Skeletal muscle satellite cell (primary cell): Measurements from ENCODE around the gene BMERB1.
"Not testable (repeated sequence)": the region's sequence is repeated elsewhere in the genome, so short reads cannot be mapped to it uniquely, and the experiment has no call there.

Source experiments
- H3K27me3 ChIP-seq: 2 replicates; pipeline ENCODE4 v1.7.0; 2013; ENCODE audit warnings: low read length; ENCODE audit not compliant: control insufficient read depth, insufficient read depth
- H3K36me3 ChIP-seq: 2 replicates; pipeline ENCODE4 v1.7.0; 2013; ENCODE audit warnings: mild to moderate bottlenecking, control low read depth, low read length; ENCODE audit not compliant: insufficient read depth
- H3K4me1 ChIP-seq: 2 replicates; pipeline ENCODE4 v1.7.0; 2013; ENCODE audit warnings: low read length; ENCODE audit not compliant: control insufficient read depth, insufficient read depth
- H3K4me2 ChIP-seq: 2 replicates; pipeline ENCODE4 v1.7.0; 2013; ENCODE audit warnings: mild to moderate bottlenecking, low read length
- H3K4me3 ChIP-seq: 2 replicates; pipeline ENCODE4 v1.7.0; 2013; ENCODE audit warnings: low read length
- H3K9ac ChIP-seq: 2 replicates; pipeline ENCODE4 v1.7.0; 2013; ENCODE audit warnings: mild to moderate bottlenecking, low read depth, low read length, moderate library complexity
- H3K9me3 ChIP-seq: replicated peaks from 2 replicates; pipeline ENCODE4 v1.7.0; 2013; ENCODE audit warnings: mild to moderate bottlenecking, control low read depth, low read length

Gene BMERB1

DNA sequence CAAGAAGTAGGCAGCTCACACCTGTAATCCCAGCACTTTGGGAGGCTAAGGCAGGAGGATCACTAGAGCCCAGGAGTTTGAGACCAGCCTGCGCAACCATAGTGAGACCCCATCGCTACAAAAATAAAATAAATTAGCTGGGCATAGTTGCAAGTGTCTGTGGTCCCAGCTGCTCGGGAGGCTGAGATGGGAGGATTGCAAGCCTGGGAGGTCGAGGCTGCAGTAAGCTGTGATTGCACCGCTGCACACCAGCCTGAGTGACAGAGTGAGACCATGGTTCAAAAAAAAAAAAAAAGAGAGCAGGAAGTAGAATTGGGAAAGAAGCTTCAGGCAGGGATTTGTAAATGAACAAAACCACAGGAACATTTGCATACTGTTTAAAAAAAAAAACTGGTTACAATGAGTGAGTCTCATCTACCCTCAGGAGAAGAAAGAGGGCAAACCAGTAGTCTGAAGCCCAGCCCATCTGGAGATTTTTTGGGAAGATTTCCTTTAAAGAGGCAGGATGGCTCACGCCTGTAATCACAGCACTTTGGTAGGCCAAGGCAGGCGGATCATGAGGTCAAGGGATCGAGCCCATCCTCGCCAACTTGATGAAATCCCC is 30.9 kb upstream of the BMERB1 start:
- Histone ChIP-seq H3K27me3 (peaks cover 3% of the 10 kb centered on the region), H3K9ac (no peak overlapping the region), H3K4me3 (no peak overlapping the region), H3K36me3 (no peaks in the 10 kb centered on the region), H3K4me2 (no peak overlapping the region), H3K9me3 (no peaks in the 10 kb centered on the region), H3K4me1 (no peaks in the 10 kb centered on the region)

DNA sequence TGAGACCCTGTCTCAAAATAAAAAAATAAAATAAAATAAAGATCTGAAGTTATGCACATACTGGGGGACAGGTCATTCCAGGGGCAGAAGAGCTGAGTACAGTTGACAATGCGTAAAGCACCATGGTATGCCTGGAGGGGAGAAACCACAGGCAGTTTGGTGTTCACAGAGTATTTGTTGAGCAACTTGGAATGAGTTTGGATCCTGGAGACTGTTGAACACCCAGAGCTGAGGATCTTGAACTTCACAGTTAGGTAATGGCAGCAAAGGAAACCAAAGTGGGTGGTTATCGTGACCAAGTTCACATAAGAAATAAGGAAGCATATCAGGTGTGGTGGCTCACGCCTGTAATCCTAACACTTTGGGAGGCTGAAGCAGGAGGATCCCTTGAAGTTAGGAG is 30.3 kb upstream of the BMERB1 start:
- H3K4me3 ChIP-seq = not testable (repeated sequence)

DNA sequence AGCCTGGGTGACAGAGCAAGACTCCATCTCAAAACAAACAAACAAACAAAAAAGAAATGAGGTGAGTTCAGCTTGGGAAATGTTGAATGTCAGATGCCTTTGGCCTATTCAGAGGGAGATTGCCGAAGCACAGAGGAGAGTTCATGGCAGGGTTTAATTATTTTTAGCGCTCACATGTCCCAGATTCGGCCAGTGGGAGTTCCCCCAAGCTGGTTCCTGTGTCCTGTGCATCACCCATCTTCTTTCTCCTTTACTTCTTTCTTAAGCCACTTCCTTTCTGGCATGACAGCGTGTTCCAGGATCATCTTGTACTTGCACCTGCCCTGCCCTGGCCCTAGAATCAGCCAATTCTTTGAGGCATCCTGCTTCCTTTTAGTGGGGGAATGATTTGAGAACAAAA is 29.6 kb upstream of the BMERB1 start:
- H3K9ac ChIP-seq = no peak overlapping the region
- H3K27me3 ChIP-seq = no peaks in the 10 kb centered on the region
- no peak overlapping the region for H3K4me3 ChIP-seq
- H3K9me3 ChIP-seq = no peaks in the 10 kb centered on the region
- H3K4me2 ChIP-seq = no peak overlapping the region
- no peaks in the 10 kb centered on the region for H3K4me1 ChIP-seq
- H3K36me3 ChIP-seq = no peaks in the 10 kb centered on the region

More for the DNA sequence above, 30.3 kb upstream of the BMERB1 start:
- H3K4me2 ChIP-seq, H3K9me3 ChIP-seq, H3K9ac ChIP-seq, H3K36me3 ChIP-seq, H3K27me3 ChIP-seq, H3K4me1 ChIP-seq: not testable (repeated sequence)

DNA sequence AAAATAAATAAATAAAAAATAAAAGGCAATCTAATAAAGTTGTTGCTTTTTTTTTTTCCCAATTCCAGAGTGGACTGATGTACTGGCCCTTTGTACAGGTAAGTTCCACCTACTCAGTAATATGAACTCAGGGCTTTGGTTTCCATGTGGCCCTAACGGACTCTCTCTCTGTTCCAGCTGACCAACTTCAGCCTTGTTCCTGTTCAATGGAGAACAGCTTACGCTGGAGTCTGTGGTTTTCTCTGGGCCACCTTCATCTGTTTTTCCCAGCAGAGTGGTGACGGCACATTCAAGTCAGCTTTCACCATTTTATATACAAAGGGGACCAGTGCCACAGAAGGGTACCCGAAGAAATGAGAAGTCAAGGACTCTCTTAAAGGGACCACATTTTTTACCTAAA is 26.6 kb upstream of the BMERB1 start:
- H3K36me3 ChIP-seq, H3K4me1 ChIP-seq, H3K9ac ChIP-seq, H3K9me3 ChIP-seq, H3K4me2 ChIP-seq, H3K4me3 ChIP-seq, H3K27me3 ChIP-seq: not testable (repeated sequence)

DNA sequence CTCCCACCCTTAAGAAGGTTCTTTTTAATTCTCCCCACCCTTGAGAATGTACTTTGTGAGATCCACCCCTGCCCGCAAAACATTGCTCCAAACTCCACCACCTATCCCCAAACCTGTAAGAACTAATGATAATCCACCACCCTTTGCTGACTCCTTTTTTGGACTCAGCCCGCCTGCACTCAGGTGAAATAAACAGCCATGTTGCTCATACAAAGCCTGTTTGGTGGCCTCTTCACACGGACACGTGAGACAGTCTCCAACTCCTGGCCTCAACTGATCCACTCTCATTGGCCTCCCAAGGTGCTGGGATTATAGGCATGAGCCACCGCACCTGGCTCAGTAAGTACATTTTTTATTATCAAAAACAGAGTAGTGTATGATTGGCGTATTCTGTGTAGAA is 24.9 kb upstream of the BMERB1 start:
- H3K4me3 ChIP-seq, H3K9me3 ChIP-seq, H3K36me3 ChIP-seq, H3K27me3 ChIP-seq, H3K9ac ChIP-seq, H3K4me1 ChIP-seq, H3K4me2 ChIP-seq: not testable (repeated sequence)

DNA sequence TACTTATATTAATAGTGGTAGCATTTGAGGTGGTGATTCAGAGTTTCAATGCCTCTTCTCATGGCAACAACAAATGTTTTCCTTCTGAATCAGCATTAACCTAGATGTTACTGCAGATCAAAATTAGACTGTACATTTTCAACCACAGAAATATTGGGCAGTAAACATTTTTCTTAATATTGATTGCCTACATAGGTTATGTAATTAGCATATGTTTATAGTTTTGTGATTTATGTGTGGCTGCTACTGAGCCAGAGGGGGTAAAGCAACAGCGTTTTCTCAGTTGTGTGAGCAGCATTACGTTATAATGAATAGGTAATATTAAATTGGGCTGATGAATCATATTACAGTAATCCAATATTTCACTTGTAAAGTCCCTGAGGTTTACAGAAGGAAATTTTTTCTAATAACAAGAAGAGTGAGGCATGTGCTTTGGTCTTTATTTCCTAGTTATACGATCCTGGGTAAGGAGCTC is 18.8 kb upstream of the BMERB1 start:
- Histone ChIP-seq H3K4me1 (peaks cover 16% of the 10 kb centered on the region), H3K4me2 (peak overlapping the region; percentile 68), H3K9ac (no peak overlapping the region), H3K9me3 (no peaks in the 10 kb centered on the region), H3K27me3 (peaks cover 5% of the 10 kb centered on the region), H3K36me3 (no peaks in the 10 kb centered on the region), H3K4me3 (no peak overlapping the region)

DNA sequence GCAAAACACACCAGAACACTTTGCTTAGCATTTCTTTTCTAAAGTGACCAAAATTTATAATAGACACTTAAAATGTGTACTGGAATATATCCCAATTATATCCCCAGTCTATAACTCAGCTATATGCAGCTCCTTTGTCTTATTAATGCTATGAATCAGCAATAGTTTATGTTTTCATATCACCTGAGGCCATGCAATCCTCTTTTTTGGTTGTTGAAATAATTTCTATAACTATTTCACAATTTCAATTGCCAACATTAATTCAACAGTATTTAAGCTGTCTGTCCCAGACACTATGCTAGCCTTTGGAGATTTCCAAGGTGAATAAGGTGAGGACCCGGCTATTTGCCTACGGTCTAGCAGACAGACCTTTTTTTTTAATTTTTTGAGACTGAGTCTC is 17.2 kb upstream of the BMERB1 start:
- peaks cover 12% of the 10 kb centered on the region for H3K27me3 ChIP-seq
- H3K4me1 ChIP-seq = peaks cover 16% of the 10 kb centered on the region
- H3K9ac ChIP-seq = no peak overlapping the region
- H3K4me3 ChIP-seq = no peak overlapping the region
- no peaks in the 10 kb centered on the region for H3K36me3 ChIP-seq
- no peak overlapping the region for H3K4me2 ChIP-seq
- no peaks in the 10 kb centered on the region for H3K9me3 ChIP-seq

DNA sequence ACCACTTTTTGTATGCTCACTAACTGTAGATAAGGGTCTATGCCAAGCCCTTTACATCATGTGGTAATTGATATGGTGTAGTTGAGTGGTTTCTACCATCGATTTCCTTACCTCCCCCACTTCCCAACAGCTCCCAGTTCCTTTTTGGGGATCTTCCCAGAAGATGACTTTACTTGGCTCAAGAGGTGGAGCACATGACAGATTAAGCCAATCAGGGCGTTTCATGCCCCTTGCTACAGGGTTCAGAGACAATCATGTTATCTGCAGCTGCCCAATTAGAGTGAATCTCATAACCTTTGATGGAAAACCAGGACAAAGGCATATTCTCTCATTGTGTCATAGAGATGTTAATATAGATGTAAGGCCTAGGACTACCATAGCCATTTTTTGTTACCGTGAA is 16.2 kb upstream of the BMERB1 start:
- no peaks in the 10 kb centered on the region for H3K9me3 ChIP-seq
- H3K9ac ChIP-seq = no peak overlapping the region
- H3K27me3 ChIP-seq = peaks cover 21% of the 10 kb centered on the region

DNA sequence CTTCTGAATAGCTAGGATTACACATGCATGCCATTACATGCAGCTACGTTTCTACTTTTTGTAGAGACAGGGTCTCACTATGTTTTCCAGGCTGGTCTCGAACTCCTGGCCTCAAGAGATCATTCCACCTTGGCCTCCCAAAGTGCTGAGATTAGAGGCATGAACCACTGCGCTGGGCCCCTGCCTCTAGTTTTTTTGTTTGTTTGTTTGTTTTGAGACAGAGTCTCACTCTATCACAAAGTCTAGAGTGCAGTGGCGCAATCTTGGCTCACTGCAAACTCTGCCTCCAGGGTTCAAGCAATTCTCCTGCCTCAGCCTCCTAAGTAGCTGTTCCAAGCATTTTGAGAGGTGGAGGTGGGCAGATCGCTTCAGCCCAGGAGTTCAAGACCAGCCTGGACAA is 12.7 kb upstream of the BMERB1 start:
- not testable (repeated sequence) for H3K4me2 ChIP-seq, H3K9me3 ChIP-seq, H3K36me3 ChIP-seq

More for the DNA sequence above, 16.2 kb upstream of the BMERB1 start:
- Histone ChIP-seq H3K4me1 (peaks cover 16% of the 10 kb centered on the region), H3K4me2 (no peak overlapping the region), H3K4me3 (no peak overlapping the region), H3K36me3 (no peaks in the 10 kb centered on the region)

DNA sequence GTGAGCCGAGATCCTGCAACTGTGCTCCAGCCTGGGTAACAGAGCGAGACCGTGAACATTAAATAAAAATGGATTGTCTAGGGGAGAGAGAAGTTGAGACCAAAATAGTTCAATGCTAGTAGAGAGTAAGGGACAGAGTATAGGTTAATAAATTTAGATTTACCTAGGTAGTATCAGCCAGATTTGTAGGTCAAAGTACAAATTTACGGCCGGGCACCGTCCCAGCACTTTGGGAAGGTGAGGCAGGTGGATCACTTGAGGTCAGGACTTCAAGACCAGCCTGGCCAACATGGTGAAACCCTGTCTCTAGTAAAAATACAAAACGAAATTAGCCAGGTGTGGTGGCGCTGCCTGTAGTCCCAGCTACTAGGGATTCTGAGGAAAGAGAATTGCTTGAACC is 12.2 kb upstream of the BMERB1 start:
- no peak overlapping the region for H3K4me2 ChIP-seq
- no peaks in the 10 kb centered on the region for H3K36me3 ChIP-seq
- peaks cover 29% of the 10 kb centered on the region for H3K27me3 ChIP-seq
- H3K9ac ChIP-seq = no peak overlapping the region
- H3K4me1 ChIP-seq = no peaks in the 10 kb centered on the region
- H3K9me3 ChIP-seq = no peaks in the 10 kb centered on the region
- no peak overlapping the region for H3K4me3 ChIP-seq

More for the DNA sequence above, 12.7 kb upstream of the BMERB1 start:
- H3K27me3 ChIP-seq = peaks cover 29% of the 10 kb centered on the region
- H3K4me1 ChIP-seq, H3K9ac ChIP-seq, H3K4me3 ChIP-seq: not testable (repeated sequence)

DNA sequence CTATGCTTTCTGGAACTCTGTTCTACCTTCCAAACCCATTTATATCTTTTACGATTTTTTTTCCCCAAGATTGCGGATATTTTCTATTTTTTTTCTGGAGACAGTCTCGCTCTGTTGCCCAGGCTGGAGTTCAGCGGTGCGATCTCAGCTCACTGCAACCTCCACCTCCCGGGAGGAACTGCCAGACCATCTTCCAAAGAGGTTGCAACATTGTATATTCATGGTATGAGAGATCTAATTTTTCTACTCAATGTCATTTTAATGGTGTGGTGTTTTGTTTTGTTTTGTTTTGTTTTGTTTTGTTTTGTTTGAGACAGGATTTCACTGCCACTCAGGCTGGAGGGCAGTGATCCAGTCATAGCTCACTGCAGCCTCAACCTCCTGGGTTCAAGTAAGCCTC is 8.5 kb upstream of the BMERB1 start:
- Histone ChIP-seq H3K9me3 (no peaks in the 10 kb centered on the region), H3K36me3 (no peaks in the 10 kb centered on the region), H3K9ac (no peak overlapping the region), H3K4me1 (no peaks in the 10 kb centered on the region), H3K27me3 (peaks cover 24% of the 10 kb centered on the region), H3K4me2 (no peak overlapping the region), H3K4me3 (no peak overlapping the region)

DNA sequence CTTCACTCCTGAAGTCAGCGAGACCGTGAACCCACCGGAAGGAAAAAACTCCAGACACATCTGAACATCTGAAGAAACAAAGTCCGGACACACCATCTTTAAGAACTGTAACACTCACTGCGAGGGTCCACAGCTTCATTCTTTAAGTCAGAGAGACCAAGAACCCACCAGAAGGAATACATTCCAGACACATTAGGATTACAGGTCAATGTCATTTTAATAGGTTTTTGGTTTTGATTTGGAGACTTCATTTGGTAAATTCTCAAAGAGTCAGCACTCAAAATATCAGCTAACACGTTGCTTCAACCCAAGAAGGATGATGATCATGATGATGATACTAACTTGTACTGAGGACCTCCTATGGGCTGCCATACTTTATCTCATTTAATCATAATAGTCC is 7.6 kb upstream of the BMERB1 start:
- no peaks in the 10 kb centered on the region for H3K4me1 ChIP-seq
- no peak overlapping the region for H3K4me2 ChIP-seq
- no peaks in the 10 kb centered on the region for H3K9me3 ChIP-seq
- H3K27me3 ChIP-seq = peaks cover 21% of the 10 kb centered on the region
- H3K36me3 ChIP-seq = no peaks in the 10 kb centered on the region
- H3K4me3 ChIP-seq = no peak overlapping the region
- no peak overlapping the region for H3K9ac ChIP-seq
